Stomach (tissue), 19 donors: Measurements from ENCODE around the gene TP53TG3E. TPM values are rescaled to one million over a fixed set of nuclear protein-coding genes. Genes with fewer than 3 reads are reported as not detected.
"Not testable (repeated sequence)": the region's sequence is repeated elsewhere in the genome, so short reads cannot be mapped to it uniquely, and the experiment has no call there.

Experiments
- DNase-seq, 2 donors: peaks; one replicate each; pipeline versions ENCODE4 v3.0.0 to v3.0.0-alpha.2; 2013 to 2019
- H3K27ac ChIP-seq, 5 donors: fragments of 200-600 bp in 4 of 5; sonication (generic) in 4 of 5; one replicate each; pipeline ENCODE4 v1.5.1; 2013 to 2019; ENCODE audit warnings: mild to moderate bottlenecking in 1 of 5, moderate library complexity in 1 of 5
- H3K27me3 ChIP-seq, 3 donors: fragments of 200-600 bp; sonication (generic); one replicate each; pipeline ENCODE4 v1.5.1; 2017 to 2019; ENCODE audit warnings: mixed run types in 1 of 3
- H3K36me3 ChIP-seq, 4 donors: fragments of 200-600 bp; sonication (generic); 1 replicate in 3 of 4; 2 replicates in 1 of 4; pipeline ENCODE4 v1.5.1; 2016 to 2019
- H3K4me1 ChIP-seq, 4 donors: fragments of 200-600 bp; sonication (generic); one replicate each; pipeline ENCODE4 v1.5.1; 2016 to 2019
- H3K4me3 ChIP-seq, 4 donors: fragments of 200-600 bp; sonication (generic) in 3 of 4; one replicate each; pipeline ENCODE4 v1.5.1; 2016 to 2019; ENCODE audit warnings: mild to moderate bottlenecking in 1 of 4
- H3K9me3 ChIP-seq, 4 donors: fragments of 200-600 bp; sonication (generic); one replicate each; pipeline ENCODE4 v1.5.1; 2016 to 2019
- WGBS, 5 donors: extraction: QIAGEN DNeasy Blood & Tissue Kit in 3 of 5; methylation state at CpG; one replicate each; pipeline versions ENCODE4 v1.1.5 to v1.1.7; 2013 to 2018; 5-methylcytosine and 5-hydroxymethylcytosine counted together
- intact Hi-C: fragments of 100-400 bp; cut with DNase I; formaldehyde crosslinking; loops from one replicate; pipeline ENCODE4 v1.15.1; 2023; ENCODE audit warnings: low total_unique reads
- long read RNA-seq, 10 donors: transcript quantifications; one replicate each; lab custom pipeline, GENCODE V29; 2026
- polyA plus RNA-seq, 3 donors: library from polyadenylated mRNA; stranded (reverse); fragments of 200-250 nt; gene quantifications; one replicate each; pipeline ENCODE4 v1.2.3, GENCODE V29; 2013
- small RNA-seq, 4 donors: library from RNA; depleted of rRNA; stranded (forward); fragments of <200 nt; gene quantifications; one replicate each; pipeline ENCODE3, GENCODE V24; 2016
- total RNA-seq, 5 donors: library from RNA; depleted of rRNA; stranded (reverse); fragments of >200 nt; gene quantifications; one replicate each; pipeline versions ENCODE4 v1.1.0 to v1.2.3, GENCODE V29; 2014 to 2016
- donor health status: healthy with polysubstance abuse.
- donor health status: Bipolar disorder and iron deficiency.
- donor health status: healthy.

Gene TP53TG3E, protein sequence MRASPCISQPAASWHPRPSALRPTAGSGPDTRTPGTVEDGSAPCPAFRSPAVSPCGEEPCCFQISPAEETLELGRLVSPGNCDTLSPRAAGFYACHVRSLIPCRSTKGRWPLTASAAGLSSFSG
- under 1 TPM in 1 of 5 donors, not detected in 4; 0.18 TPM for total RNA-seq
- not detected for polyA plus RNA-seq
- long read RNA-seq, donor 1 = 0 reads
- long read RNA-seq, donor 2 = 0 reads
- long read RNA-seq, donor 3 = 0 reads
- long read RNA-seq, donor 4 = 0 reads
- long read RNA-seq, donor 5 = 0 reads
- long read RNA-seq, donor 6 = 0 reads
- long read RNA-seq, donor 7 = 0 reads
- long read RNA-seq, donor 8 = 0 reads
- long read RNA-seq, donor 9 = 0 reads
- long read RNA-seq, donor 10 = 0 reads

DNA sequence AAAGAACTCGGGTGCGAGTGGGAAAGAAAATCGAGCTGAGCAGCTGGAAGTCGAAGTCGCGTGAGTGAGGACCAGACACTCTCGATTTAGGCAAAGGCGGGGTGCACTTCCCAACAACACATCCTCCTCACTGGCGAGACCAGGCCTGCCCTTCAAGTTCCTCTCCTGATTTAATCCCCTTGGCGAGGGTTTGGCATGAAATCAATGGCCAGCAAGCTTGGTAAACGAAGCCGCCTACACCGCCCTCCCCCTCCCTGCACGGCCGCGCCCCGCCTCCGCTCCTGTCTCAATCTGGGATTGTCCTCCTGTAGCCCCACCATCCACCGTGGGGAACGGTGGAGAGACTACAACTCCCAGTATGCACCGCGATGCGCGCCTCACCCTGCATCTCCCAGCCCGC is at the start of gene TP53TG3E:
Gene TP53TG3E (plus strand): TSS at position 301 of the 400 bp plus-strand sequence. CDS start 68 bp downstream, at position 369.
- H3K27ac ChIP-seq, H3K9me3 ChIP-seq, H3K4me1 ChIP-seq, DNase-seq, H3K36me3 ChIP-seq, intact Hi-C loops, H3K27me3 ChIP-seq, H3K4me3 ChIP-seq: not testable (repeated sequence)
- no CpG with 5 or more reads among the region's 25 CpGs for WGBS, 5 donors

DNA sequence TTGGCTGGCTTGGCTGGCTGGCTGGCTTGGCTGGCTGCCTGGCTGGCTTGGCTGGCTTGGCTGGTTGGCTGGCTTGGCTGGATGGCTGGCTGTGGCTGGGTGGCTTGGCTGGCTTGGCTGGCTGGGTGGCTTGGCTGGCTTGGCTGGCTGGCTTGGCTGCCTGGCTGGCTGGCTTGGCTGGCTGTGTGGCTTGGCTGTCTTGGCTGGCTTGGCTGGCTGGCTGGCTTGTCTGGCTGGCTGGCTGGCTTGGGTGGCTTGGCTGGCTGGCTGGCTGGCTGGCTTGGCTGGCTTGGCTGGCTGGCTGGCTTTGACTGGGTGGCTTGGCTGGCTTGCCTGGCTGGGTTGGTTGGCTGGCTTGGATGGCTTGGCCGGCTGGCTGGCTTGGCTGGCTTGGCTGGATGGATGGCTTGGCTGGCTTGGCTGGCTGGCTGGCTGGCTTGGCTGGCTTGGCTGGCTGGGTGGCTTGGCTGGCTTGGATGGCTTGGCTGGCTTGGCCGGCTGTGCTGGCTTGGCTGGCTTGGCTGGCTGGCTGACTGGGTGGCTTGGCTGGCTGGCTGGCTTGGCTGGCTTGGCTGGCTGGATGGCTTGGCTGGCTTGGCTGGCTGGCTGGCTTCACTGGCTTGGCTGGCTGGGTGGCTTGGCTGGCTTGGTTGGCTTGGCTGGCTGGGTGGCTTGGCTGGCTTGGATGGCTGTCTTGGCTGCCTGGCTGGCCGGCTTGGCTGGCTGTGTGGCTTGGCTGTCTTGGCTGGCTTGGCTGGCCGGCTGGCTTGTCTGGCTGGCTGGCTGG is 32.3 kb downstream of the TP53TG3E start:
- DNase-seq = peak in 1 of 2 donors; percentile 65
- H3K4me3 ChIP-seq, intact Hi-C loops: not testable (repeated sequence)

DNA sequence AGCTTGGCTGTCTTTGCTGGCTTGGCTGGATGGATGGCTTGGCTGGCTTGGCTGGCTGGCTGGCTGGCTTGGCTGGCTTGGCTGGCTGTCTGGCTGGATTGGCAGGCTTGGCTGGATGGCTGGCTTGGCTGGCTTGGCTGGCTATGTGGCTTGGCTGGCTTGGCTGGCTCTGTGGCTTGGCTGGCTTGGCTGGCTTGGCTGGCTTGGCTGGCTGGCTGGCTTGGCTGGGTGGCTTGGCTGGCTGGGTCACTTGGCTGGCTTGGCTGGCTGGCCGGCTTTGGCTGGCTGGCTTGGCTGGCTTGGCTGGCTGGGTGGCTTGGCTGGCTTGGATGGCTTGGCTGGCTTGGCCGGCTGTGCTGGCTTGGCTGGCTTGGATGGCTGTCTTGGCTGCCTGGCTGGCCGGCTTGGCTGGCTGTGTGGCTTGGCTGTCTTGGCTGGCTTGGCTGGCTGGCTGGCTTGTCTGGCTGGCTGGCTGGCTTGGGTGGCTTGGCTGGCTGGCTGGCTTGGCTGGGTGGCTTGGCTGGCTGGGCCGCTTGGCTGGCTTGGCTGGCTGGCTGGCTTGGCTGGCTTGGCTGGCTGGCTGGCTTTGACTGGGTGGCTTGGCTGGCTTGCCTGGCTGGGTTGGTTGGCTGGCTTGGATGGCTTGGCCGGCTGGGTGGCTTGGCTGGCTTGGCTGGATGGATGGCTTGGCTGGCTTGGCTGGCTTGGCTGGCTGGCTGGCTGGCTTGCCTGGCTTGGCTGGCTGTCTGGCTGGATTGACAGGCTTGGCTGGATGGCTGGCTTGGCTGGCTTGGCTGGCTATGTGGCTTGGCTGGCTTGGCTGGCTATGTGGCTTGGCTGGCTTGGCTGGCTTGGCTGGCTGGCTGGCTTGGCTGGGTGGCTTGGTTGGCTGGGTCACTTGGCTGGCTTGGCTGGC is 33.8 kb downstream of the TP53TG3E start:
- H3K27me3 ChIP-seq, H3K4me3 ChIP-seq, H3K36me3 ChIP-seq, H3K27ac ChIP-seq, intact Hi-C loops, H3K4me1 ChIP-seq: not testable (repeated sequence)
- DNase-seq = peak in 1 of 2 donors; percentile 67
- 62 to 76% (median 74%) methylated on average over 5 of the region's 5 CpGs for WGBS, 5 donors
- H3K9me3 ChIP-seq = peaks cover 9 to 31% (median 19%) of the 10 kb centered on the region in 4 donors

More for the DNA sequence above, 32.3 kb downstream of the TP53TG3E start:
- H3K4me1 ChIP-seq, H3K27me3 ChIP-seq, H3K27ac ChIP-seq, H3K36me3 ChIP-seq: not testable (repeated sequence)
- H3K9me3 ChIP-seq = peaks cover 9 to 31% (median 19%) of the 10 kb centered on the region in 4 donors
- WGBS, 5 donors = 58 to 76% (median 71%) methylated on average over 4 of the region's 4 CpGs

DNA sequence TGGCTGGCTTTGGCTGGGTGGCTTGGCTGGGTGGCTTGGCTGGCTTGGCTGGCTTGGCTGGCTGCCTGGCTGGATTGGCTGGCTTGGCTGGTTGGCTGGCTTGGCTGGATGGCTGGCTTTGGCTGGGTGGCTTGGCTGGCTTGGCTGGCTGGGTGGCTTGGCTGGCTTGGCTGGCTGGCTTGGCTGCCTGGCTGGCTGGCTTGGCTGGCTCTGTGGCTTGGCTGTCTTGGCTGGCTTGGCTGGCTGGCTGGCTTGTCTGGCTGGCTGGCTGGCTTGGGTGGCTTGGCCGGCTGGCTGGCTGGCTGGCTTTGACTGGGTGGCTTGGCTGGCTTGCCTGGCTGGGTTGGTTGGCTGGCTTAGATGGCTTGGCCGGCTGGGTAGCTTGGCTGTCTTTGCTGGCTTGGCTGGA is 34.4 kb downstream of the TP53TG3E start:
- WGBS, 5 donors = 69 to 75% (median 70%) methylated on average over 2 of the region's 2 CpGs
- intact Hi-C loops = not testable (repeated sequence)

DNA sequence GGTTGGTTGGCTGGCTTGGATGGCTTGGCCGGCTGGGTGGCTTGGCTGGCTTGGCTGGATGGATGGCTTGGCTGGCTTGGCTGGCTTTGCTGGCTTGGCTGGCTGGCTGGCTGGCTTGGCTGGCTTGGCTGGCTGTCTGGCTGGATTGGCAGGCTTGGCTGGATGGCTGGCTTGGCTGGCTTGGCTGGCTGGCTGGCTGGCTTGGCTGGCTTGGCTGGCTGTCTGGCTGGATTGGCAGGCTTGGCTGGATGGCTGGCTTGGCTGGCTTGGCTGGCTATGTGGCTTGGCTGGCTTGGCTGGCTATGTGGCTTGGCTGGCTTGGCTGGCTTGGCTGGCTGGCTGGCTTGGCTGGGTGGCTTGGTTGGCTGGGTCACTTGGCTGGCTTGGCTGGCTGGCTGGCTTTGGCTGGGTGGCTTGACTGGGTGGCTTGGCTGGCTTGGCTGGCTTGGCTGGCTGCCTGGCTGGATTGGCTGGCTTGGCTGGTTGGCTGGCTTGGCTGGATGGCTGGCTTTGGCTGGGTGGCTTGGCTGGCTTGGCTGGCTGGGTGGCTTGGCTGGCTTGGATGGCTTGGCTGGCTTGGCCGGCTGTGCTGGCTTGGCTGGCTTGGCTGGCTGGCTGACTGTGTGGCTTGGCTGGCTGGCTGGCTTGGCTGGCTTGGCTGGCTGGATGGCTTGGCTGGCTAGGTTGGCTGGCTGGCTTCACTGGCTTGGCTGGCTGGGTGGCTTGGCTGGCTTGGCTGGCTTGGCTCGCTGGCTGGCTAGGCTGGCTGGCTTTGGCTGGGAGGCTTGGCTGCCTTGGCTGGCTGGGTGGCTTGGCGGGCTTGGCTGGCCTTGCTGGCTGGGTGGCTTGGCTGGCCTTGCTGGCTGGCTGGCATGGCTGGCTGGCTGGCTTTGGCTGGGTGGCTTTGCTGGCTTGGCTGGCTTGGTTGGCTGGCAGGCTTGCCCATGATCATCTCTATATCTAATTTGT is 35.3 kb downstream of the TP53TG3E start:
- DNase-seq = peak in 1 of 2 donors; percentile 63
- intact Hi-C loops, H3K27me3 ChIP-seq, H3K4me1 ChIP-seq, H3K36me3 ChIP-seq, H3K27ac ChIP-seq, H3K4me3 ChIP-seq: not testable (repeated sequence)
- peaks cover 9 to 31% (median 19%) of the 10 kb centered on the region in 4 donors for H3K9me3 ChIP-seq
- WGBS, 5 donors = 78 to 84% (median 81%) methylated on average over 3 of the region's 4 CpGs

More for the DNA sequence above, 34.4 kb downstream of the TP53TG3E start:
- DNase-seq = peak in 1 of 2 donors; percentile 43
- H3K27me3 ChIP-seq, H3K4me1 ChIP-seq, H3K27ac ChIP-seq, H3K4me3 ChIP-seq, H3K36me3 ChIP-seq: not testable (repeated sequence)
- H3K9me3 ChIP-seq = peaks cover 9 to 31% (median 19%) of the 10 kb centered on the region in 4 donors

Small RNA genes lying within 50 kb of the gene (small RNA-seq; reads per million reads assigned to genes)
- 0 reads per million in 4 donors for gene AC141257.3

Other genes with a start within 250 kb of the TP53TG3E start
- gene TP53TG3C, start 110.1 kb upstream of the TP53TG3E start, total RNA-seq = not detected
- gene TP53TG3C, start 110.1 kb upstream of the TP53TG3E start, polyA plus RNA-seq = not detected
- not detected for gene TP53TG3B, start 56.5 kb downstream of the TP53TG3E start, total RNA-seq
- gene TP53TG3B, start 56.5 kb downstream of the TP53TG3E start, polyA plus RNA-seq = under 1 TPM in 1 of 3 donors, not detected in 2; 0.92 TPM
- not detected for gene TP53TG3F, start 155.3 kb downstream of the TP53TG3E start, total RNA-seq
- not detected for gene TP53TG3F, start 155.3 kb downstream of the TP53TG3E start, polyA plus RNA-seq